ENCODE measurements around the gene SCO1. TPM values are rescaled to one million over a fixed set of nuclear protein-coding genes. Genes with fewer than 3 reads are reported as not detected.

SCO1 gene
- total RNA-seq (2022; extraction: Qiagen RNA extraction; ENCODE audit: low read depth): 51.6 to 62.7 TPM (median 58.4 TPM) in 5 replicates

DNA sequence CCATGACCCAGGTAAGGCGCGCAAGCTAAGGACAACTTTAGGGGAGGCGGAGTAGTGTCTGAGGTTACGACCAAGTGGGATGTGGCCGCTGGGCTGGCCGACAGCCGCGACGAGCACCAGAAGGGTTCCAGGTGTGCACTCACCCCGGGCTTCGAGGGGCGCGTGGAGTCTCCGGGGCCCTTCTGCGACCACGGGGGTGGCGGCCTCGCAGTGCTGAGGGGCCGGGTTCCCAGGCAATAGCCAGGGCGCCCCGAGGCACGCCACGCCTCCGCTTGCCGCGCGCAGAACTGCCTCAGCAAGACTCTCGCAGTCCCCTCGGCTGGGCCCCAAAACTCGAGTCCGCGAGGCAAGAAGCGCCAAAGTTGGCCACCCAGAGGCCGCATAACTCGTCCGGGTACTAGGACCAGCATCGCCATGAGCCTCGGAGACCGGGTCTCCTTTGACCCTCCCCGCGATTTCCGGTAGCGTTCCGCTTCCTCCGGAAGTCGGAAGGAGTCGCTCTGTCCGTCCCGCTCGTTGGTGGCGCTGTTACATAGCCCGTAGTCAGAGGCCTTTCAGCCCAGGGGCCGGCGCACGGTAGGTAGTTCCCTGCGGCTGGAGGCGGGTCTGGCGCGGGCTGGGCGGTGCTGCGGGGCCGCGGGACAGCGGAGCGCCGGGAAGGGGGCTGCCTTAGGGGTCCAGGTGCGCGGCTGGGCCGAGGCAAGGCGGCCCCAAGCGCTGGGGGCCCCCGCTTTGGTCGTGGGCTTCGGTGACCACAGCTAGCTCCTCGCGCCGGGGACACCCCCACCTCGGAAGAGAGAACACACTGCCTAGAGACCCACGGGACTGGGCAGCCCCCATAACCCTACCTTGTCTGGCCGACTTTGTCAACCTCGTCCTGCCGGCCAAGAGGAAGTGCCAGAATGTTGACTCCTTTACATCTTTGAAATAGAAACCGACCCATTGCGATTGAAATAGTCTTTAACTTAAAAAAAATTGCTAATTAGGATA, at the start of gene SCO1, which contains the start of gene ADPRM:
Gene SCO1 (minus strand): TSS at position 442 of the 990 bp plus-strand sequence. CDS start 26 bp downstream, at position 416.
Gene ADPRM (plus strand): TSS at position 503 of the 990 bp plus-strand sequence. CDS start 7,333 bp downstream, outside the sequence.

GRCh38 chr17:10729334-10730193, 32.2 kb upstream of the SCO1 start, which contains the start of gene TMEM220:
Gene TMEM220 (minus strand): TSS chr17:10730023. CDS start chr17:10729851, 172 bp downstream.

DNA sequence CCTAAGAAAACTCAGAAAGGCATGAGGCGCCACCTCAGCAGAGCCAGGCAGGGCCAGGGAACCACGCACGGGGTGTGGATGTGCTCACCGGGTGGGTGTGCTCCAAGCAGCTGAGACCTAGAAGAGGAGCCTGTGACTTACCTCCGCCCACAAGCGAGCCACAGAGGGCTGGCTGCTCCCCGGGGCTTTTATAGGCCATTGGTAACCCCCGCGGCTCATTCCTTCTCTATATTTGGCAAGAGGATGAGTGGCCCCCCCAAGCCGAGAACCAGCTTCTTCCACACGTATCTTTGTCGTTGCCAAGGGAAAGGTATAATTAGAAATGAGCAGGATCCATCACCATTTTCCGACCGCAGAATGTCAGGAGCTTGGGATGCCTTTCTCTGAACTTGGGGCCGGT, 40.2 kb downstream of the SCO1 start, which contains the start of gene MYH3:
Gene MYH3 (minus strand): TSS at position 162 of the 400 bp plus-strand sequence. CDS start 2,245 bp downstream, outside the sequence.

Other genes with a start within 250 kb of the SCO1 start
- gene MYH4, start 228.0 kb downstream of the SCO1 start, total RNA-seq (2022; extraction: Qiagen RNA extraction; ENCODE audit: low read depth): not detected in 5 replicates
- not detected in 5 replicates for gene MYH1, start 179.0 kb downstream of the SCO1 start, total RNA-seq (2022; extraction: Qiagen RNA extraction; ENCODE audit: low read depth)
- gene MYH2, start 147.9 kb downstream of the SCO1 start, total RNA-seq (2022; extraction: Qiagen RNA extraction; ENCODE audit: low read depth): not detected in 5 replicates
- gene MYH3, start 40.2 kb downstream of the SCO1 start, total RNA-seq (2022; extraction: Qiagen RNA extraction; ENCODE audit: low read depth): 0.68 to 1.5 TPM (median 1.1 TPM) in 5 replicates
- gene ADPRM, start 61 bp upstream of the SCO1 start, total RNA-seq (2022; extraction: Qiagen RNA extraction; ENCODE audit: low read depth): 7.1 to 9.5 TPM (median 9.2 TPM) in 5 replicates
- 2.8 to 4.2 TPM (median 3.1 TPM) in 5 replicates for gene TMEM220, start 32.5 kb upstream of the SCO1 start, total RNA-seq (2022; extraction: Qiagen RNA extraction; ENCODE audit: low read depth)
- not detected in 5 replicates for gene TMEM238L, start 106.6 kb upstream of the SCO1 start, total RNA-seq (2022; extraction: Qiagen RNA extraction; ENCODE audit: low read depth)
- not detected in 5 replicates for gene PIRT, start 140.6 kb upstream of the SCO1 start, total RNA-seq (2022; extraction: Qiagen RNA extraction; ENCODE audit: low read depth)